GM18520 (cell line): ENCODE measurements around the gene DNAAF5.

Experiments
- ATAC-seq: cut with Tn5 transposase; IDR thresholded peaks from one replicate; pipeline ENCODE4 v1.9.1; 2021; ENCODE audit not compliant: unreplicated experiment

The DNAAF5 gene

GRCh38 chr7:765383-765782, 38.9 kb downstream of the DNAAF5 start:
- ATAC-seq = no peak

GRCh38 chr7:767580-767940, 41.1 kb downstream of the DNAAF5 start:
- ATAC-seq = no peak

GRCh38 chr7:767941-768731, 41.6 kb downstream of the DNAAF5 start:
- ATAC-seq = no peak

GRCh38 chr7:768881-769504, 42.5 kb downstream of the DNAAF5 start:
- ATAC-seq = no peak

- ATAC-seq = no peak
Observed at GRCh38 chr7:770336-770735, 43.8 kb downstream of the DNAAF5 start.

GRCh38 chr7:770741-771166, 44.3 kb downstream of the DNAAF5 start:
- no peak for ATAC-seq

- ATAC-seq = no peak
Observed at GRCh38 chr7:771234-772004, 44.9 kb downstream of the DNAAF5 start.

- no peak for ATAC-seq
Observed at GRCh38 chr7:772005-772294, 45.5 kb downstream of the DNAAF5 start.

- ATAC-seq = no peak
Observed at GRCh38 chr7:772392-772791, 45.9 kb downstream of the DNAAF5 start.

- no peak for ATAC-seq
Observed at GRCh38 chr7:772861-773621, 46.5 kb downstream of the DNAAF5 start.

GRCh38 chr7:773622-773915, 47.1 kb downstream of the DNAAF5 start:
- no peak for ATAC-seq

GRCh38 chr7:774161-775109, 47.9 kb downstream of the DNAAF5 start:
- ATAC-seq = no peak

GRCh38 chr7:776381-776780, 49.9 kb downstream of the DNAAF5 start:
- ATAC-seq = no peak

GRCh38 chr7:776992-777727, 50.7 kb downstream of the DNAAF5 start:
- no peak for ATAC-seq

GRCh38 chr7:777728-778078, 51.2 kb downstream of the DNAAF5 start:
- ATAC-seq = no peak

GRCh38 chr7:778271-778967, 51.9 kb downstream of the DNAAF5 start:
- ATAC-seq = no peak

- ATAC-seq = no peak
Observed at GRCh38 chr7:778968-779451, 52.5 kb downstream of the DNAAF5 start.

- ATAC-seq = no peak
Observed at GRCh38 chr7:779480-779879, 53.0 kb downstream of the DNAAF5 start.

- no peak for ATAC-seq
Observed at GRCh38 chr7:780081-780480, 53.6 kb downstream of the DNAAF5 start.
